Fibroblast of skin of left quadriceps (primary cell): Measurements from ENCODE around the gene DDIT3.
"Not testable (repeated sequence)": the region's sequence is repeated elsewhere in the genome, so short reads cannot be mapped to it uniquely, and the experiment has no call there.

Experiments
- DNase-seq, 2 experiments: peaks; one replicate each; pipeline ENCODE4 v3.0.0-alpha.2; 2013; ENCODE audit warnings: low read depth in 2 of 2

The DDIT3 gene

GRCh38 chr12:57520053-57520818, at the start of gene DDIT3:
TSS of gene DDIT3 (minus strand) at chr12:57520514. CDS start at chr12:57517406, 3,108 bp downstream.
- peak; percentile 99 for DNase-seq

GRCh38 chr12:57569858-57570257, 49.5 kb upstream of the DDIT3 start:
- no peak for DNase-seq

GRCh38 chr12:57568838-57569237, 48.5 kb upstream of the DDIT3 start:
- DNase-seq: no peak

- DNase-seq: no peak
These were observed 43.9 kb upstream of the DDIT3 start for GRCh38 chr12:57564178-57564740.

GRCh38 chr12:57563358-57563757, 43.0 kb upstream of the DDIT3 start:
- DNase-seq: no peak

GRCh38 chr12:57561117-57561516, 40.8 kb upstream of the DDIT3 start:
- not testable (repeated sequence) for DNase-seq

- DNase-seq: no peak
These were observed 40.2 kb upstream of the DDIT3 start for GRCh38 chr12:57560516-57560915.

- no peak for DNase-seq
These were observed 38.5 kb upstream of the DDIT3 start for GRCh38 chr12:57558864-57559263.

GRCh38 chr12:57554897-57555296, 34.6 kb upstream of the DDIT3 start:
- DNase-seq: no peak

- DNase-seq: no peak
These were observed 34.1 kb upstream of the DDIT3 start for GRCh38 chr12:57554453-57554852.

- DNase-seq: no peak
These were observed 33.3 kb upstream of the DDIT3 start for GRCh38 chr12:57553343-57554202.

GRCh38 chr12:57552835-57553313, 32.6 kb upstream of the DDIT3 start:
- no peak for DNase-seq

- no peak for DNase-seq
These were observed 32.0 kb upstream of the DDIT3 start for GRCh38 chr12:57552306-57552651.

GRCh38 chr12:57551637-57552305, 31.5 kb upstream of the DDIT3 start:
- no peak for DNase-seq

- no peak for DNase-seq
These were observed 30.6 kb upstream of the DDIT3 start for GRCh38 chr12:57550641-57551549.

GRCh38 chr12:57549909-57550640, 29.8 kb upstream of the DDIT3 start, which contains the start of gene KIF5A:
TSS of gene KIF5A (plus strand) at chr12:57550044. CDS start at chr12:57550272, 228 bp downstream.
- no peak for DNase-seq

- DNase-seq: no peak
These were observed 29.0 kb upstream of the DDIT3 start for GRCh38 chr12:57549203-57549908.

- no peak for DNase-seq
These were observed 28.2 kb upstream of the DDIT3 start for GRCh38 chr12:57548488-57548887.

GRCh38 chr12:57548013-57548315, 27.6 kb upstream of the DDIT3 start:
- DNase-seq: no peak
